KMS-11 (cell line): Measurements from ENCODE around the gene FREY1.

ENCODE experiments used
- H2AFZ ChIP-seq: fragments of 200-600 bp; sonication (generic); 2 replicates; pipeline ENCODE4 v1.6.1; 2016; ENCODE audit warnings: antibody characterized with exemption, mixed run types, low read depth
- H3K27ac ChIP-seq: fragments of 200-600 bp; sonication (generic); 2 replicates; pipeline ENCODE4 v1.6.1; 2016; ENCODE audit warnings: mild to moderate bottlenecking, mixed run types
- H3K27me3 ChIP-seq: fragments of 200-600 bp; sonication (generic); 2 replicates; pipeline ENCODE4 v1.6.1; 2017; ENCODE audit warnings: mild to moderate bottlenecking, low read depth, mixed run types, moderate library complexity; ENCODE audit not compliant: insufficient read depth
- H3K36me3 ChIP-seq: fragments of 200-600 bp; sonication (generic); 2 replicates; pipeline ENCODE4 v1.6.1; 2017; ENCODE audit warnings: mild to moderate bottlenecking, mixed run types; ENCODE audit not compliant: insufficient read depth
- H3K4me1 ChIP-seq: fragments of 200-600 bp; sonication (generic); 2 replicates; pipeline ENCODE4 v1.6.1; 2016; ENCODE audit warnings: mild to moderate bottlenecking, low read depth, mixed run types; ENCODE audit not compliant: poor library complexity, severe bottlenecking
- H3K4me2 ChIP-seq: fragments of 200-600 bp; sonication (generic); 2 replicates; pipeline ENCODE4 v1.7.0; 2016; ENCODE audit warnings: mild to moderate bottlenecking, mixed run types
- H3K4me3 ChIP-seq: fragments of 200-600 bp; sonication (generic); IDR thresholded peaks from 2 replicates; pipeline ENCODE4 v1.6.1; 2017; ENCODE audit warnings: low read depth, low read length, mixed read lengths; ENCODE audit not compliant: insufficient read depth
- H3K79me2 ChIP-seq: fragments of 200-600 bp; sonication (generic); 2 replicates; pipeline ENCODE4 v1.6.1; 2016; ENCODE audit warnings: low read depth, mixed run types; ENCODE audit not compliant: insufficient read depth
- H3K9ac ChIP-seq: fragments of 200-600 bp; sonication (generic); 2 replicates; pipeline ENCODE4 v1.6.1; 2016; ENCODE audit warnings: mild to moderate bottlenecking, mixed run types
- H4K20me1 ChIP-seq: fragments of 200-600 bp; sonication (generic); 2 replicates; pipeline ENCODE4 v1.6.1; 2016; ENCODE audit warnings: mild to moderate bottlenecking, mixed run types; ENCODE audit not compliant: insufficient read depth
- TF ChIP-seq, protein P1 (sequence below): fragments of 200-600 bp; sonication (generic); conservative IDR thresholded peaks from 2 replicates; pipeline ENCODE4 v1.6.1; 2017; ENCODE audit warnings: low read depth, mild to moderate bottlenecking, antibody characterized with exemption, low read length, moderate library complexity, mixed read lengths

FREY1 gene

DNA sequence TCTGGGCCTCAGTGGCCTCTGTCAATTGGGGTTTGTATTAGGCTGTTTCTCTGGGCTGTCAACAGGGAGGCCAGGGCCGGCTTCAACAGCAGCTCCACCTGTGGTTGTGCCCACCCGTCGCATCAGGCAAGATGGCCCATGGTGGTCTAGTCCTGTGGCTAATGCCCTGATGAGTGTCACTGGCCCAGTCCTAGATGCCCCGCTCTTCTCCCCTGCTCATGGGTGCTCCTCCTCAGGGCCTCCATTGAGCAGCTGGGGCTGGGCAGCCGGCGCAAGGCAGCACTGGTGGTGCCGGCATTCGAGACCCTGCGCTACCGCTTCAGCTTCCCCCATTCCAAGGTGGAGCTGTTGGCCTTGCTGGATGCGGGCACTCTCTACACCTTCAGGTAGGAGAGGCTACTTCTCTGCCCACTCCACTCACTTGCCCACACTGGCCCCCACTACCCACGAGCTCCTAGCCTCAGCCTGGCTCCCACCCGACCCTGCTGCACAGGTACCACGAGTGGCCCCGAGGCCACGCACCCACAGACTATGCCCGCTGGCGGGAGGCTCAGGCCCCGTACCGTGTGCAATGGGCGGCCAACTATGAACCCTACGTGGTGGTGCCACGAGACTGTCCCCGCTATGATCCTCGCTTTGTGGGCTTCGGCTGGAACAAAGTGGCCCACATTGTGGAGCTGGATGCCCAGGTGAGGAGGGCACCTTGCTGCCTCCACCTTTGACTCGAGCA, 20.8 kb upstream of the FREY1 start:
- Histone ChIP-seq H3K4me3 (no peak overlapping the region), H3K4me2 (no peak overlapping the region), H4K20me1 (no peaks in the 10 kb centered on the region), H3K27ac (no peak overlapping the region), H2AFZ (no peak overlapping the region), H3K36me3 (no peaks in the 10 kb centered on the region), H3K9ac (no peak overlapping the region), H3K27me3 (0 out of 2 replicates have a peak, but pooled peaks cover 5% of the 10 kb centered on the region), H3K4me1 (peaks cover 15% of the 10 kb centered on the region), H3K79me2 (no peaks in the 10 kb centered on the region)
- TF ChIP-seq, protein P1, sequence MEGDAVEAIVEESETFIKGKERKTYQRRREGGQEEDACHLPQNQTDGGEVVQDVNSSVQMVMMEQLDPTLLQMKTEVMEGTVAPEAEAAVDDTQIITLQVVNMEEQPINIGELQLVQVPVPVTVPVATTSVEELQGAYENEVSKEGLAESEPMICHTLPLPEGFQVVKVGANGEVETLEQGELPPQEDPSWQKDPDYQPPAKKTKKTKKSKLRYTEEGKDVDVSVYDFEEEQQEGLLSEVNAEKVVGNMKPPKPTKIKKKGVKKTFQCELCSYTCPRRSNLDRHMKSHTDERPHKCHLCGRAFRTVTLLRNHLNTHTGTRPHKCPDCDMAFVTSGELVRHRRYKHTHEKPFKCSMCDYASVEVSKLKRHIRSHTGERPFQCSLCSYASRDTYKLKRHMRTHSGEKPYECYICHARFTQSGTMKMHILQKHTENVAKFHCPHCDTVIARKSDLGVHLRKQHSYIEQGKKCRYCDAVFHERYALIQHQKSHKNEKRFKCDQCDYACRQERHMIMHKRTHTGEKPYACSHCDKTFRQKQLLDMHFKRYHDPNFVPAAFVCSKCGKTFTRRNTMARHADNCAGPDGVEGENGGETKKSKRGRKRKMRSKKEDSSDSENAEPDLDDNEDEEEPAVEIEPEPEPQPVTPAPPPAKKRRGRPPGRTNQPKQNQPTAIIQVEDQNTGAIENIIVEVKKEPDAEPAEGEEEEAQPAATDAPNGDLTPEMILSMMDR, result no peak

DNA sequence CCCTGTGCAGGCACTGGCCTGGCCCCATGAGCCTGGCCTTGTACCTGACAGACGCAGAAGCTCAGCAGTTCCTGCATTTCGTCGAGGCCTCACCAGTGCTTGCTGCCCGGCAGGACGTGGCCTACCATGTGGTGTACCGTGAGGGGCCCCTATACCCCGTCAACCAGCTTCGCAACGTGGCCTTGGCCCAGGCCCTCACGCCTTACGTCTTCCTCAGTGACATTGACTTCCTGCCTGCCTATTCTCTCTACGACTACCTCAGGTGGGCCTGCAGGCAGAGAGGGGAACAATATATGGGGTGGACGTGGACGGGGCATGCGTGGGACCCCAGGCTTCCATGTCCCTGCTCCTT, 20.2 kb upstream of the FREY1 start:
- Histone ChIP-seq H3K79me2 (no peaks in the 10 kb centered on the region), H4K20me1 (no peaks in the 10 kb centered on the region), H3K27me3 (0 out of 2 replicates have a peak, but pooled peaks cover 5% of the 10 kb centered on the region), H3K36me3 (no peaks in the 10 kb centered on the region), H3K4me3 (no peak overlapping the region), H3K4me2 (no peak overlapping the region), H3K9ac (no peak overlapping the region), H3K4me1 (peaks cover 15% of the 10 kb centered on the region), H3K27ac (no peak overlapping the region), H2AFZ (no peak overlapping the region)
- TF ChIP-seq, protein P1, result no peak

DNA sequence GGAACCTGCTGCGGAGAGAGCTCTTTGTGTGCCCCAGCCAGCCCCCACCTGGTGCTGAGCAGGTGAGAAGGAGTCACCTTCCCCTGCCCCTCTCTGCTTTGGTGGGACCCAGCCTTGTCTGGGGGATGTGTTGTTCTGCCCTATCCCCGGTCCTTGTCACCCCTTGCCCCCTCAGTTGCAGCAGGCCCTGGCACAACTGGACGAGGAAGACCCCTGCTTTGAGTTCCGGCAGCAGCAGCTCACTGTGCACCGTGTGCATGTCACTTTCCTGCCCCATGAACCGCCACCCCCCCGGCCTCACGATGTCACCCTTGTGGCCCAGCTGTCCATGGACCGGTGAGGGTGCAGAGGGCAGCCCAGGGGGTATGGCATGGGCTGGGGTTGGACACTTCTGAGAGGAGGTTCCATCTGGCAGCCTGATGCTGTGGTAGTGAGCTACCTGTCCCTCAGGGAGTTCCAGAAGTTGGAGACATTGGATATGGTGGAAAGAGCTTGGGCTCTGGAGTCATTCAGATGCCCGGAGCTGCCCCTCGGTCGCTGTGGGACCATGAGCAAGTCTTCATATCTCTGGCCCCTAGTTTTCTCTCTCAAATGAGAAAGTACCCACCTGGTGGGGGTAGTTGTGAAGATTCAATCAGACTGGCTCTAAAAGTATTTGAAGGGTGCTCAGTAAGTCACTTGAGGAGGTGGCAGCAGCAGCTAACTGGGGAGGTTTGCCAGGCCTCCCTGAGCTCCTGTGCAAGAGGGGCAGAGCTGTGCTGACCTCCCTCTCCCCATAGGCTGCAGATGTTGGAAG, 19.7 kb upstream of the FREY1 start:
- TF ChIP-seq, protein P1, result no peak
- Histone ChIP-seq H3K4me1 (peaks cover 15% of the 10 kb centered on the region), H3K4me3 (no peak overlapping the region), H2AFZ (no peak overlapping the region), H3K36me3 (no peaks in the 10 kb centered on the region), H4K20me1 (no peaks in the 10 kb centered on the region), H3K27ac (no peak overlapping the region), H3K4me2 (no peak overlapping the region), H3K79me2 (no peaks in the 10 kb centered on the region), H3K27me3 (0 out of 2 replicates have a peak, but pooled peaks cover 5% of the 10 kb centered on the region), H3K9ac (no peak overlapping the region)

DNA sequence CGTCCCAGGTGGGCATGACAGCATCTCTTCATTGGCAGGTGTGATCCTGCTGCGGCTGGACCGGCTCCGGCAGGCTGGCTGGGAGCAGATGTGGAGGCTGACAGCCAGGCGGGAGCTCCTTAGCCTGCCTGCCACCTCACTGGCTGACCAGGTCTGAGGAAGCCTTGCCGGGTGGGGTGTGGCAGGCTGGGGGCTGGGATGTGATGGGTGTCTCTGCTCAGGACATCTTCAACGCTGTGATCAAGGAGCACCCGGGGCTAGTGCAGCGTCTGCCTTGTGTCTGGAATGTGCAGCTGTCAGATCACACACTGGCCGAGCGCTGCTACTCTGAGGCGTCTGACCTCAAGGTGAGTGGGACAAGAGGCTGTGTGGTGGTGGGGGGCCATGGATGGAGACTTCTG, 18.9 kb upstream of the FREY1 start:
- no peaks in the 10 kb centered on the region for H3K79me2 ChIP-seq
- no peak overlapping the region for H2AFZ ChIP-seq
- H3K27me3 ChIP-seq, result 0 out of 2 replicates have a peak, but pooled peaks cover 5% of the 10 kb centered on the region
- no peaks in the 10 kb centered on the region for H3K36me3 ChIP-seq
- H3K4me3 ChIP-seq, result no peak overlapping the region
- no peak overlapping the region for H3K27ac ChIP-seq
- H4K20me1 ChIP-seq, result no peaks in the 10 kb centered on the region
- peaks cover 15% of the 10 kb centered on the region for H3K4me1 ChIP-seq
- no peak overlapping the region for H3K9ac ChIP-seq
- H3K4me2 ChIP-seq, result no peak overlapping the region
- TF ChIP-seq, protein P1, result no peak
